Tibial nerve (tissue), 4 donors: Measurements from ENCODE around the gene CSNK1D. TPM values are rescaled to one million over a fixed set of nuclear protein-coding genes. Genes with fewer than 3 reads are reported as not detected.

Source experiments
- DNase-seq, 2 donors: peaks; one replicate each; pipeline ENCODE4 v3.0.0-alpha.2; 2019; ENCODE audit warnings: low spot score in 2 of 2
- H3K27ac ChIP-seq, 4 donors: fragments of 200-600 bp; sonication (generic) in 3 of 4; one replicate each; pipeline ENCODE4 v1.5.1; 2017 to 2019; ENCODE audit warnings: mild to moderate bottlenecking in 1 of 4
- H3K27me3 ChIP-seq, 2 donors: fragments of 200-600 bp; sonication (generic) in 1 of 2; one replicate each; pipeline versions ENCODE4 v1.5.1 to v1.6.0; 2017 to 2019
- H3K36me3 ChIP-seq, 3 donors: fragments of 200-600 bp; sonication (generic); one replicate each; pipeline ENCODE4 v1.5.1; 2018 to 2019
- H3K4me1 ChIP-seq, 4 donors: fragments of 200-600 bp; sonication (generic) in 3 of 4; one replicate each; pipeline ENCODE4 v1.5.1; 2017 to 2019
- H3K4me3 ChIP-seq, 4 donors: fragments of 200-600 bp; sonication (generic) in 3 of 4; one replicate each; pipeline ENCODE4 v1.5.1; 2017 to 2019; ENCODE audit warnings: mild to moderate bottlenecking in 1 of 4, moderate library complexity in 1 of 4
- H3K9me3 ChIP-seq, 4 donors: fragments of 200-600 bp; sonication (generic) in 3 of 4; one replicate each; pipeline ENCODE4 v1.5.1; 2017 to 2019
- EP300 ChIP-seq, 2 donors: sonication (generic); formaldehyde crosslinking; IDR thresholded peaks; one replicate each; pipeline ENCODE4 v1.6.1; 2017; ENCODE audit warnings: antibody characterized with exemption in 2 of 2, mild to moderate bottlenecking in 1 of 2
- POLR2A ChIP-seq, 2 donors: fragments of 450-650 bp; IDR thresholded peaks; one replicate each; pipeline ENCODE4 v1.6.1; 2017; ENCODE audit warnings: antibody characterized with exemption in 2 of 2, mild to moderate bottlenecking in 2 of 2, moderate library complexity in 2 of 2
- WGBS, 2 donors: methylation state at CpG; one replicate each; pipeline ENCODE4 v1.1.5; 2018; 5-methylcytosine and 5-hydroxymethylcytosine counted together
- total RNA-seq, 4 donors: library from RNA; depleted of rRNA; stranded (reverse); fragments of >200 nt; gene quantifications; one replicate each; pipeline ENCODE4 v1.1.0, GENCODE V29; 2016
- TF ChIP-seq, protein P1 (sequence below), 5 experiments: fragments of 200-600 bp in 3 of 5; fragments of 450-650 bp in 2 of 5; sonication (generic) in 3 of 5; IDR thresholded peaks; one replicate each; pipeline ENCODE4 v1.5.1; 2016 to 2019; ENCODE audit warnings: antibody characterized with exemption in 5 of 5, mild to moderate bottlenecking in 3 of 5, moderate library complexity in 2 of 5

CSNK1D gene
- total RNA-seq, 4 donors from 2014 or later, result 93.9 to 160 (median 124) TPM

DNA sequence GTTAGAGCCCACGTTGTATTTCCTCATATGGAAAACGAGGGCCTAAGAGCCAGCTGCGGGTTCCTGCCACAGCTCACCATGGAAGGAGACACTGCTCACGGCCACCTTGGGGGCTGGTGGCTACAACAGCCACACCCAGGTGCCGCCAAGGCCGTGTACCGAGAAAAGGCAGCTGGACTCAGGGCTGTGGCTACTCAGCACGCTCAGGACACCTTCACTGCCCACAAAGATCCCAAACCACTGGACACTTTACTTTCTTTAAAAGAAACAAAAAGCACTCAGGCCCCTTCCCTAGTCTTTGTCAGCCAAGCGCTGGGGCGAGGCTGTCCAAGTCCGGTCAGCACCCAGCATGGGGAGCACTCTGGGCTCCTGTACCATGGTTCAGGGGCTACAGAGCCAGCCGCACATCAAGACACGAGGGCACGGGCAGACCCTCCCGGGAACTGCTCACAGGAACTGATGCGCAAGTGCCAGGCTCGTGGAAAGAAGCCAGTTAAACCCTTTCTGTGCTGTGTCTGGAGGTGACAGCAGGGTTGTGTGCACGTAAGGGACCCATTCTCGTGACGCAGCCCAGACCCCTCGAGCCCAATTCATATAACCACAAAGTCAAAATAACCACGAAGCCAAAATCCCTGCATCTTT, 26.2 kb downstream of the CSNK1D start:
- peaks cover 4 to 88% (median 73%) of the 10 kb centered on the region in 3 donors for H3K36me3 ChIP-seq
- TF ChIP-seq, protein P1, sequence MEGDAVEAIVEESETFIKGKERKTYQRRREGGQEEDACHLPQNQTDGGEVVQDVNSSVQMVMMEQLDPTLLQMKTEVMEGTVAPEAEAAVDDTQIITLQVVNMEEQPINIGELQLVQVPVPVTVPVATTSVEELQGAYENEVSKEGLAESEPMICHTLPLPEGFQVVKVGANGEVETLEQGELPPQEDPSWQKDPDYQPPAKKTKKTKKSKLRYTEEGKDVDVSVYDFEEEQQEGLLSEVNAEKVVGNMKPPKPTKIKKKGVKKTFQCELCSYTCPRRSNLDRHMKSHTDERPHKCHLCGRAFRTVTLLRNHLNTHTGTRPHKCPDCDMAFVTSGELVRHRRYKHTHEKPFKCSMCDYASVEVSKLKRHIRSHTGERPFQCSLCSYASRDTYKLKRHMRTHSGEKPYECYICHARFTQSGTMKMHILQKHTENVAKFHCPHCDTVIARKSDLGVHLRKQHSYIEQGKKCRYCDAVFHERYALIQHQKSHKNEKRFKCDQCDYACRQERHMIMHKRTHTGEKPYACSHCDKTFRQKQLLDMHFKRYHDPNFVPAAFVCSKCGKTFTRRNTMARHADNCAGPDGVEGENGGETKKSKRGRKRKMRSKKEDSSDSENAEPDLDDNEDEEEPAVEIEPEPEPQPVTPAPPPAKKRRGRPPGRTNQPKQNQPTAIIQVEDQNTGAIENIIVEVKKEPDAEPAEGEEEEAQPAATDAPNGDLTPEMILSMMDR (IDR thresholded peaks at IDR 0.05), result no peak
- no peak for TF ChIP-seq EP300 (IDR thresholded peaks at IDR 0.05)
- no peak for TF ChIP-seq POLR2A (IDR thresholded peaks at IDR 0.05)
- H3K4me1 ChIP-seq, result peaks cover 8 to 64% (median 37%) of the 10 kb centered on the region in 4 donors
- WGBS, 2 donors, result 51 to 74% methylated on average over 15 to 20 of the region's 22 CpGs
- H3K27ac ChIP-seq, result peak overlapping the region; percentile 17 to 91 (median 62)
- no peaks in the 10 kb centered on the region for H3K27me3 ChIP-seq
- DNase-seq, result no peak
- H3K4me3 ChIP-seq, result no peak overlapping the region
- H3K9me3 ChIP-seq, result no peaks in the 10 kb centered on the region

- DNase-seq, result no peak
- H3K27me3 ChIP-seq, result no peaks in the 10 kb centered on the region
- WGBS, 2 donors, result 36 to 47% methylated on average over 21 to 23 of the region's 27 CpGs
- no peaks in the 10 kb centered on the region for H3K9me3 ChIP-seq
- peaks cover 4 to 81% (median 66%) of the 10 kb centered on the region in 3 donors for H3K36me3 ChIP-seq
- TF ChIP-seq POLR2A (IDR thresholded peaks at IDR 0.05), result no peak
- TF ChIP-seq EP300 (IDR thresholded peaks at IDR 0.05), result peak in 1 of 2 donors; percentile 9
- H3K4me3 ChIP-seq, result no peak overlapping the region
- H3K4me1 ChIP-seq, result peaks cover 9 to 72% (median 44%) of the 10 kb centered on the region in 4 donors
- H3K27ac ChIP-seq, result peak overlapping the region; percentile 47 to 91 (median 64)
Measured at GRCh38 chr17:82246365-82247181, 26.9 kb downstream of the CSNK1D start.

DNA sequence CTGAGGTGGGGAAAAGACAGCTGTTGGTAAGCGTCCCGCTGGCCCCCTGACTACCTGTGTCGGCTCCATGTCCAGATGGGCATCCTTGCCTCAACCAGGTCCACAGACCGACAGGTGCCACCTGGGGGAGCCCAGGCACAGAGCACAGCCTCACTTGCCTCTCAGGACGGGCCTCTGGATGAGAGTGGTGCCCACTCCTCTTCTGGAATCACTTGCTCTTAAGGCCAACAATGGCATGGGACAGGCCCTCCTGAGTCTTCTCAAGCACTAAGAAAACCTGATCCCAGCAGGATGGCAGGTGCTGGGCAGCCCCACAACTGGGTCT, 27.5 kb downstream of the CSNK1D start:
- Histone ChIP-seq H3K9me3 (no peaks in the 10 kb centered on the region), H3K27me3 (no peaks in the 10 kb centered on the region), H3K36me3 (peaks cover 4 to 75% (median 61%) of the 10 kb centered on the region in 3 donors), H3K4me3 (no peak overlapping the region), H3K4me1 (peaks cover 14 to 77% (median 50%) of the 10 kb centered on the region in 4 donors), H3K27ac (peak overlapping the region; percentile 47 to 91 (median 64))
- whole genome bisulfite sequencing, 2 donors, result 91 to 98% methylated on average over 5 of the region's 5 CpGs
- no peak for DNase-seq
- TF ChIP-seq EP300 (IDR thresholded peaks at IDR 0.05) (no peak), POLR2A (IDR thresholded peaks at IDR 0.05) (no peak)
- TF ChIP-seq, protein P1 (IDR thresholded peaks at IDR 0.05), result no peak

GRCh38 chr17:82245134-82246039, 28.1 kb downstream of the CSNK1D start:
- H3K4me3 ChIP-seq, result no peak overlapping the region
- no peaks in the 10 kb centered on the region for H3K9me3 ChIP-seq
- TF ChIP-seq POLR2A (IDR thresholded peaks at IDR 0.05) (no peak), EP300 (IDR thresholded peaks at IDR 0.05) (no peak)
- TF ChIP-seq, protein P1 (IDR thresholded peaks at IDR 0.05), result no peak
- H3K27me3 ChIP-seq, result no peaks in the 10 kb centered on the region
- H3K36me3 ChIP-seq, result peaks cover 4 to 69% (median 57%) of the 10 kb centered on the region in 3 donors
- no peak for DNase-seq
- H3K27ac ChIP-seq, result peak overlapping the region; percentile 47 to 91 (median 64)
- 85 to 86% methylated on average over 41 to 44 of the region's 47 CpGs for WGBS, 2 donors
- peaks cover 20 to 80% (median 56%) of the 10 kb centered on the region in 4 donors for H3K4me1 ChIP-seq

DNA sequence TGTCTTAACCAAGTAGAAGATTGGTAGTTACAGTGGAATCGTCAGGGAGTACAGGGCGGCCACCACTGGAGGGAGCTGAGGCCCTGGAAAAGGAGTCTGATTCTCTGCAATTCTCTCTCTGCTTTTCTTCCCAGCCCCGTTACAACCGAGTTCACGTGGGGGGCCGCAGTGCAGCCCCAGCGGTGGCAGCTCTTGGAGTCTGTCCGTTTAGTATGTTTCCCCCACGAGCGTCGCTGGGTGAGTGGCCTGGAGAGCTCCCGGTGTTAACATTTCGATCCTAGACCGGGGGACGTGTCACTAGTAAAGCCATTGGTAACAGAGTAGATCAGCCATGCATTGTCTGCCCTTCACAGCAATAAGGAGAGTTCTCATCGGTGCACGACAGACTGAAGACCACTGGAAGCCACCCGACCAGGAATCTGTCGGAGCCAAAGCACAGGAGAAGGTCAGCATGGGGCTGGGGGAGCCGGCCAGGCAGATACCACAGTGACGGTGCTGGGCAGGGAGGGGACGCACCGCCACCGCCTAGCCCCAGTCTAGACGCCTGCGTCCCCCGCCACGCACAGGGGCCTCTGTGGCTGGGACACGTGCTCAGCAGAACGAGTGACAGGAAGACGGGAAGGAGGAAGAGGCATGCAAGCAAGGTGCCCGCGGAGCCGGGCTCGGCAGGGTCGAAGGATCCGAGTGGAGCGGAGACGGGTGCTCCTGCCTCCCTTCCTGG, 28.9 kb downstream of the CSNK1D start:
- no peak for DNase-seq
- Histone ChIP-seq H3K27me3 (no peaks in the 10 kb centered on the region), H3K4me1 (peaks cover 24 to 84% (median 64%) of the 10 kb centered on the region in 4 donors), H3K4me3 (no peak overlapping the region), H3K9me3 (no peaks in the 10 kb centered on the region), H3K27ac (peak overlapping the region in 1 of 4 donors; percentile 91), H3K36me3 (peaks cover 4 to 66% (median 51%) of the 10 kb centered on the region in 3 donors)
- TF ChIP-seq, protein P1 (IDR thresholded peaks at IDR 0.05), result peak in 4 of 5 experiments; percentile 36 to 62 (median 45)
- TF ChIP-seq POLR2A (IDR thresholded peaks at IDR 0.05) (no peak), EP300 (IDR thresholded peaks at IDR 0.05) (no peak)
- 75 to 76% methylated on average over 39 of the region's 39 CpGs for WGBS, 2 donors
